ENCODE measurements around the gene WFS1.

WFS1 gene

GRCh38 chr4:6322067-6322760 is 52.6 kb downstream of the WFS1 start:
- TF ChIP-seq TAF1 (IDR thresholded peaks at IDR 0.05; ENCODE audit: low read depth) = no peak

- no peak for TF ChIP-seq EGR1 (IDR thresholded peaks at IDR 0.05)
- TF ChIP-seq FOXM1 (IDR thresholded peaks at IDR 0.05; ENCODE audit: borderline replicate concordance, low read depth) = no peak
- TF ChIP-seq USF1 (IDR thresholded peaks at IDR 0.05) = no peak
- no peak for TF ChIP-seq ZBTB7A (IDR thresholded peaks at IDR 0.05; ENCODE audit: low read depth)
- TF ChIP-seq TAF1 (IDR thresholded peaks at IDR 0.05; ENCODE audit: low read depth) = no peak
- no peak for TF ChIP-seq RAD21 (IDR thresholded peaks at IDR 0.05; ENCODE audit: low read depth)
- no peak for TF ChIP-seq REST (IDR thresholded peaks at IDR 0.05; ENCODE audit: low read depth)
- TF ChIP-seq NFIC (IDR thresholded peaks at IDR 0.05) = no peak
- no peak for TF ChIP-seq CEBPB (IDR thresholded peaks at IDR 0.05)
- no peak for TF ChIP-seq EP300 (IDR thresholded peaks at IDR 0.05; ENCODE audit: borderline replicate concordance)
- TF ChIP-seq TEAD4 (IDR thresholded peaks at IDR 0.05) = no peak
- no peak for TF ChIP-seq YY1 (IDR thresholded peaks at IDR 0.05; ENCODE audit: low read depth)
- no peak for TF ChIP-seq MAX (IDR thresholded peaks at IDR 0.05)
- TF ChIP-seq TCF12 (IDR thresholded peaks at IDR 0.05; ENCODE audit: low read depth) = no peak
- no peak for TF ChIP-seq CREB1 (IDR thresholded peaks at IDR 0.05; ENCODE audit: low read depth)
Observed at GRCh38 chr4:6322761-6323566, 53.3 kb downstream of the WFS1 start.

GRCh38 chr4:6324461-6324998 is 54.9 kb downstream of the WFS1 start:
- TF ChIP-seq EGR1 (IDR thresholded peaks at IDR 0.05) (no peak), RAD21 (IDR thresholded peaks at IDR 0.05; ENCODE audit: low read depth) (no peak), TAF1 (IDR thresholded peaks at IDR 0.05; ENCODE audit: low read depth) (no peak), ZBTB7A (IDR thresholded peaks at IDR 0.05; ENCODE audit: low read depth) (no peak), MAX (IDR thresholded peaks at IDR 0.05) (no peak), TEAD4 (IDR thresholded peaks at IDR 0.05) (no peak), USF1 (IDR thresholded peaks at IDR 0.05) (no peak), NFIC (IDR thresholded peaks at IDR 0.05) (no peak), CREB1 (IDR thresholded peaks at IDR 0.05; ENCODE audit: low read depth) (no peak), CEBPB (IDR thresholded peaks at IDR 0.05) (no peak), TCF12 (IDR thresholded peaks at IDR 0.05; ENCODE audit: low read depth) (no peak), EP300 (IDR thresholded peaks at IDR 0.05; ENCODE audit: borderline replicate concordance) (no peak), FOXM1 (IDR thresholded peaks at IDR 0.05; ENCODE audit: borderline replicate concordance, low read depth) (no peak), REST (IDR thresholded peaks at IDR 0.05; ENCODE audit: low read depth) (no peak), YY1 (IDR thresholded peaks at IDR 0.05; ENCODE audit: low read depth) (no peak)

GRCh38 chr4:6324999-6325787 is 55.5 kb downstream of the WFS1 start:
- TF ChIP-seq YY1 (IDR thresholded peaks at IDR 0.05; ENCODE audit: low read depth) = no peak
- 0 out of 2 replicates have a peak, but pooled peaks have one; percentile 3 for TF ChIP-seq MAX (IDR thresholded peaks at IDR 0.05)
- 0 out of 2 replicates have a peak, but pooled peaks have one; percentile 11 for TF ChIP-seq USF1 (IDR thresholded peaks at IDR 0.05)
